Adrenal gland (tissue), 5 donors: Measurements from ENCODE around the gene MVB12B.

Source experiments
- POLR2A ChIP-seq, 2 donors: fragments of 450-650 bp; IDR thresholded peaks; one replicate each; pipeline ENCODE4 v1.6.1; 2017; ENCODE audit warnings: antibody characterized with exemption in 2 of 2, mild to moderate bottlenecking in 2 of 2, moderate library complexity in 1 of 2
- TF ChIP-seq, protein P1 (sequence below), 6 experiments: fragments of 450-650 bp in 4 of 6; fragments of 200-600 bp in 2 of 6; sonication (generic) in 1 of 6; IDR thresholded peaks; 1 replicate in 5 of 6; 2 replicates in 1 of 6; pipeline versions ENCODE4 v1.5.1 to v1.8.0; 2016 to 2021; ENCODE audit warnings: antibody characterized with exemption in 6 of 6, mild to moderate bottlenecking in 2 of 6, moderate library complexity in 1 of 6
- donor health status: DM: no; HTN: no; CAD: no.

DNA sequence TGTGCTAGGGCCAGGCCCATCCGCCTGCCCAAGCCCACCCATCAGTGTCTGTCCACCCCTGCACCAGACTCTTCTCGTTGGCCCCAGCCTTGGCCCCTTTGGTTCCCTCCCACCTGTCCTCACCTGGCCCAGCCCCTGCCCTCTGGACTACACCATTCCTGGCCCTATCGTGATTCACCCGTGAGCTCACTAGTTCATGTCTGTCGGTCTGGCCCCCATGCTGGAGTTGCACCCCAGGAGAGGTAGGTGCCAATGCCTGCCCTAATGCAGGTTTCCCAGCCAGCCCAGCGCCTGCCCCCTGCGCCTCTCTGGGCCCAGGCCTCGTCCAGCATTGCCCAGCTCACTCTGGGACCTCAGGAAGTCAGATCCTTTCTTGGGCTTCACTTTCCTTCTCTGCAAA is 171.7 kb downstream of the MVB12B start:
- TF ChIP-seq, protein P1, sequence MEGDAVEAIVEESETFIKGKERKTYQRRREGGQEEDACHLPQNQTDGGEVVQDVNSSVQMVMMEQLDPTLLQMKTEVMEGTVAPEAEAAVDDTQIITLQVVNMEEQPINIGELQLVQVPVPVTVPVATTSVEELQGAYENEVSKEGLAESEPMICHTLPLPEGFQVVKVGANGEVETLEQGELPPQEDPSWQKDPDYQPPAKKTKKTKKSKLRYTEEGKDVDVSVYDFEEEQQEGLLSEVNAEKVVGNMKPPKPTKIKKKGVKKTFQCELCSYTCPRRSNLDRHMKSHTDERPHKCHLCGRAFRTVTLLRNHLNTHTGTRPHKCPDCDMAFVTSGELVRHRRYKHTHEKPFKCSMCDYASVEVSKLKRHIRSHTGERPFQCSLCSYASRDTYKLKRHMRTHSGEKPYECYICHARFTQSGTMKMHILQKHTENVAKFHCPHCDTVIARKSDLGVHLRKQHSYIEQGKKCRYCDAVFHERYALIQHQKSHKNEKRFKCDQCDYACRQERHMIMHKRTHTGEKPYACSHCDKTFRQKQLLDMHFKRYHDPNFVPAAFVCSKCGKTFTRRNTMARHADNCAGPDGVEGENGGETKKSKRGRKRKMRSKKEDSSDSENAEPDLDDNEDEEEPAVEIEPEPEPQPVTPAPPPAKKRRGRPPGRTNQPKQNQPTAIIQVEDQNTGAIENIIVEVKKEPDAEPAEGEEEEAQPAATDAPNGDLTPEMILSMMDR (IDR thresholded peaks at IDR 0.05) = no peak
- no peak for TF ChIP-seq POLR2A (IDR thresholded peaks at IDR 0.05)
